Kidney glomerular epithelial cell (primary cell): ENCODE data around the gene LRP2.
"Not testable (repeated sequence)": the region's sequence is repeated elsewhere in the genome, so short reads cannot be mapped to it uniquely, and the experiment has no call there.

Experiments used
- DNase-seq: peaks from one replicate; lab custom pipeline; 2025; lab: John Stamatoyannopoulos, UW

LRP2 gene

DNA sequence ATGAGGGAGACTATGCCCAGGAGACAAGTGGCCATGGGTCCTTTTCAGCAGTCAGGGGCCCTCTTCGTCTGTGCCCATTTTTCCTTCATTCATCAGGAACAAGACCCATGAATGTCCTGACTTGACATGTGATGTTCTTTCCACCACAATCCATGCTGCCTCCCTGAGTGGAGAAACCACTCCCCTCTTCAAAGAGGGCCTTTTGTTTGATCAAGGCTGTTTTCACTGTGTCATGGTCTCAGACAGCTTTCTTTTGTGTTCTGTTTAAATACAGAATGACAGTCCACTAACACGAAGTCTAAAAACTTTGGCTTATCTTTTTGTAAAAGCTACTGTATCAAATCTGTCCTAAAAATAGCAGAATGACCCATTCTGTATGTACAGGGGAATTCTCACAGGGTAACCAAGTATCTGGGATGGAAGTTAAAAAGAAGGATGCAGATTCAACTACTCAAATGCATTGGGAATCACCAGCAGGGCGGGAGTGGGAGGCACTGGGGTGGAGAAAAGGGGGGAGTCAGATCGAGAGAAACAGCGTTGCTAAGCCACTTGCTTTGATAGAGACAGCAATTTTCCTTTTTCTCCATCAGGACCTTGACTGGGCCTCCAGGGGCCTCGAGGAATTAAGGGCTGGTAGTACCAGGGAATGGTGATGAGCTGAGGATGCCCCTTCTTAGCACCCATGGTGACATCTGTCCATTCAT is 13.9 kb downstream of the LRP2 start:
- DNase-seq, result no peak

GRCh38 chr2:169345486-169346437 is 16.6 kb downstream of the LRP2 start:
- peak; percentile 37 for DNase-seq

DNA sequence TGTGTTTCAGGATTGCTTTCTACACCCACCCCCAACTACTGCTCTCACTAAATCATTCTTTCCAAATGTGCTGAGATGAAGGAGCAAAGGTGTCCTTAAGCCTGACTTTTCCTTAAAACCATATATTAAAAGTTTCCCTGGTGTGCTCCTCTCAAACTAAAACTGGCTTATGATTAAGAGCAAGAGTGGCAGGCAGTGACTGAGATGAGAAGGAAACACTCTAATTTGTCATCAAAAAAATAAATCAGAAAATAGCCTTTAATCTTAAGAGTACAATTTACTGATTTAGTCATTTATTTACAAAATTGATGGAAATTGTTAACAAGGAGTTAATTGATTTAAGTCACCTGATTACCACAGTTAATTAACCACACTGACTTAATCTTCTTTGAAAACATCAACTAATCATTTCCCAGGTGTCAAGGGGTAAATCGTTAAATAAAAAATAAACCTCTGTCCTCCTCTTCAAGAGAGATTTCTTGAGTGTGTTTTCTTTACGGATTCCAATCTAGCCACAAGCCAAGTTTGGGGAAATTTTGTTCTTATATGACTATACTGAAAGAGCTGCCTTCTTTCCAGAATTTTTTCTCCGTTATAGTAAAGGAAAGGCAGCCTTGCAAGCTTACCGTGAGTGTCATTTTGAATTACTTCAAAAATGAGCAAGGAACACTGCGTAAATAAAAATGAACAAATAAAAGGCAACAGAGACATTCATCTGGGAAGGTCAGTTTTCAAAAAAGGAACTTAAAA is 17.4 kb downstream of the LRP2 start:
- DNase-seq, result no peak

DNA sequence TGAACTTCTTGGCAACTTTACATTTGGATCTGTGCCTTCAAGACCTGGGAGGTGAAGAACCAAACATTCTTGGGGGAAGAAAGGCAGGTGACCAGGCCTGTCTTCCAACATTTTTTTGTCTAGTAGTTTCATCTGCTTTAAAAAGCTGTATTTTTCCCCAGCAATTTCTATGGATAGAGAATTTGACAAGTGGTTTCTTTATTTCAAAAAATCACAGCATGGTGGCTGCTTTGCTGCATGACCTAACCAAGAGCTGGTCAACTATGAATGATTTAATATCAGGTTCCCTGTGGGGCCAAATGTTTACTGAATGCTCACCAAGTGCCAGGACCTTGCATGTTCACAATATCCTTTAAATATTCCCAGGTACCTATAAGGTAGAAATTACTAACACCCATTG is 19.1 kb downstream of the LRP2 start:
- no peak for DNase-seq

- no peak for DNase-seq
Observed at GRCh38 chr2:169339657-169340056, 22.7 kb downstream of the LRP2 start.

DNA sequence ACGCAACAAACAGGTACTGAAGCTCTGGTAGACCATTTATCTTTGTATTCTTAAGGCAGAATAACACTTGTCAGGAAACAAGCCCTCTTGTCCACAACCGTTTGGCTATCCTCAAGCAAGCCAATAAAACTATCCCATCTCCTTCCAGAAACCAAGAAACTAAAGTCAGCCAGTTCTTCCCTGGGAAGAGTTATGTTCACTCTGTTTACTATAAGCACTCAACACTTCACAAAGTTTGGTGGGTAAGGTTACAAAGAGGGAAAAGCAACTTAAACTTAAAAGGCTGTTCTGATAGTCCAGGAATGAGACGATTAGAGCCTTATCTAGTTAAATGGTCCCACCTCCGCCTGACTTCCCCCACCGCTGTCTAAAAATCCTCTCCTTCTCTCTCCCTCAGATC is 25.6 kb downstream of the LRP2 start:
- DNase-seq, result no peak

DNA sequence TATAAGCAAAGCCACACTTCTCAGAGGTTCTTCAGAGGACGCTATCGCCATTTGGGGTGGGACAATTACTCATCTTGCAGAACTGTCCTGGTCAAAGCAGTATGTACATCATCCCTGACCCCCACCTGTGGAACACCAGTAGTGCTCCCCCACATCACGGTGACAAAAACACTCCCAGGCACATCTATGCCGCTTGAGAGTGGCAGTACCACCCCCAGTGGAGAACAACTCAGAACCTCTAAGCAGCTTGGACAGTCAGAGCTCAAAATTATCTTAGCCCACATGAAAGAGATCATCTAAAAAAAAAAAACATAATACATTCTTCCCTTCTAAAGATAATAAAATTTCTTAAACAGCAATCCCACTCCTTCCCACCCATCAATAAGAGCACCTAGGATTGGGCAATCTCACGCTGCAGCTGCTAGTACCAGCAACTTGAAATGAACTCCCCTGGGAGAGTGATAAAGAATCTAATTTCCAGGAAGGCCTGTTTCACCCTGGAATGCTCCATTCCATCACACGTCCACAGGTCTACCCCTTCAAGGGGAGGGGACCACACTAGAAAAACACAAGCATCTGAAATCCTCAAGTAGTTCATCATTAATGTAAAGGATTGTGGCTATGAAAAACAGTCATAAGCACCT is 31.7 kb downstream of the LRP2 start:
- no peak for DNase-seq

DNA sequence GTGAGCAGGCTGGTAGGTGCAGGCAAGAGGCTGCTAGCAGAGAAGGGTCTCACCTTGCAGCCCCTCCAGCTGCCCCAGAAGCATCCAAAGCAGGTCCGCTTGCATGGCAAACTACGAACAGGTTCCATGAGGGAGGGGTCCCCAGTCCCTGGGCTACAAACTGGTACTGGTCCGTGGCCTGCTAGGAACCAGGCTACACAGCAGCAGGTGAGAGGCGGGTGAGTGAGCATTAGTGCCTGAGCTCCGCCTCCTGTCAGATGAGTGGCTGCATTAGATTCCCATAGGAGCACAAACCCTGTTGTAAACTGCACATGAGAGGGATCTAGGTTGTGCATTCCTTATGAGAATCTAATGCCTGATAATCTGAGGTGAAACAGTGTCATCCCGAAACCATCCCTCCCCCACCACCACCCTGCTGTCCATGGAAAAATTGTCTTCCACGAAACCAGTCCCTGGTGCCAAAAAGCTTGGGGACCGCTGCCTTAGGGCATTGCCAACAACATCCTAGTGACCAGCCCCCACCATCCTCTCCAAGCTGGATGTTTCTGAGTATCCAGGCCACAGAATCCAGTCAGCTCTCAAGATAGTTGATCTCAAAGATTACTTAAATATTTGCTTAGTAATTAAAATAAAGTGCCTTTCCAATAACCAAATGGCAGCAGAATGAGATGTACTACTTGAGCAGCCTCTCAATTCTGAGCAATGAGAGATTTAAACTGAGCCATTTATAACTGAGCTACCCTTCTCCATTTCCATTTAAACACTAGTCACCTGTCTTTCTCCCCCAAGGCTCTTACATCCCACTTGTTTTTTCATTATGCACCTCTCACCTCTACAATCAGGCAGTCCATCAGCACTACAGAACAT is 32.4 kb downstream of the LRP2 start:
- no peak for DNase-seq

DNA sequence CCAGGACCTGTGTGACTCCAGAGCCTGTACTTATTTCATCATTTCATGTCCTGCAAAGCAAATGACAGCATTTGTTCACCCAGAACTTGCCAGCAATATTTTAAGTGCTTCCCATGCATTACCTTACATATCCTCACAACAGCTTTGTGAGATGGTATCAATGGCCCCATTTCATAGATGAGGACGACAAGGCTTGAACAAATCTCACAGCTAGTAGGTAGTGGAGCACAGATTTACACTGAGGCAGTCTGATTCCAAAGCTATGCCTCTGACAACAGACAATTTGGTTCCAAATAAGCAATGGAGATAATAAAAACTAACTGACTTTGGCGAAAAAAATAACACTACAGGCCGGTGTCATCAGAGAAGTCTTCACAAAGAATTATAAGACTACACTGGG is 33.5 kb downstream of the LRP2 start:
- DNase-seq, result no peak

- not testable (repeated sequence) for DNase-seq
Observed at GRCh38 chr2:169327837-169328236, 34.5 kb downstream of the LRP2 start.

DNA sequence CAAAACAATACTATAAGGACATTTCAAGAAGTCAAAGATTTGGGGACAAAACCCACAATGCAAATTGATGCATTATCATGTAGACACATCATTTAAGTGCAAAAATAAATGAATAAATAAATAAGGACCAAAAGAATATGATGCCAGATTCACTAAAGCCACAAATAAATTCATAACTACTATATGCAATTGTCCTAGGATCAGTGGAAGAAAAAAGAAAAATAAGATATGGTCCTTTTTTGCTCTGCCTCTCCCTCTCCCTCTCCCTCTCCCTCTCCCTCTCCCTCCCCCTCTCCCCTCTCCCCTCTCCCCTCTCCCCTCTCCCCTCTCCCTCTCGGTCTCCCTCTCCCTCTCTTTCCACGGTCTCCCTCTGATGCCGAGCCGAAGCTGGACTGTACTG is 36.4 kb downstream of the LRP2 start:
- DNase-seq, result not testable (repeated sequence)

DNA sequence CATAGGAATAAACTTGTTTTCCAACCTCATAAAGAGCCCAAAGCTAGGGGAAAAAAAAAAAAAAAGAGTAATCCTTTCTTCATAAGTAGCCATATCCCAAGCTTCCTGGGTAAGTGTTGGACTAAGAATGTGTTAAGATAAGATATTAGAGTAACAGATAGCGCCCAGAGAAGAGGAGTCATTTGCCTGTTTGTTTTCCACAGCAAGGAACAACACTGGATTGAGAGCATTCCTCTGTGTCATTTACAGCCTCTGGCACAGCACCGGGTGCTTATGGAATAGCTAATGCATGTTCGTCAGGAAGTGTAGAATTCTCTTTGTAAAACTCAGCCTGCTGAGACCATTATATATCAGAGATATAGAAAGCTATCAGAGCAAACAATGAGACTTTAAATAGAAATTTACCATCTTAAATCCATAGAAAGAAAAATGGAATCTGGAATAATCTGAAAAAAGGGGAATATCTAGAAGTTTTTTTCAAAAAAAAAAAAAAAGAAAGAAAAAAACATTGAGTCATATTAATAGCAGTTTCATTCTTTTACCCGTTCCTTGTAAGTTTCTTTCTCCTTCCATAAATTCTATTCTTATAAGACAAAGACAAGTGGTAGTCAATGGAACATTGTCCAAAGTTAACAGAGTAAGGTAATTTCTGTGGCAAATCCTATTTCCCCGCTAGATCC is 37.6 kb downstream of the LRP2 start:
- DNase-seq, result no peak

- no peak for DNase-seq
Observed at GRCh38 chr2:169323841-169324240, 38.5 kb downstream of the LRP2 start.

- DNase-seq, result no peak
Observed at GRCh38 chr2:169320561-169320960, 41.8 kb downstream of the LRP2 start.

DNA sequence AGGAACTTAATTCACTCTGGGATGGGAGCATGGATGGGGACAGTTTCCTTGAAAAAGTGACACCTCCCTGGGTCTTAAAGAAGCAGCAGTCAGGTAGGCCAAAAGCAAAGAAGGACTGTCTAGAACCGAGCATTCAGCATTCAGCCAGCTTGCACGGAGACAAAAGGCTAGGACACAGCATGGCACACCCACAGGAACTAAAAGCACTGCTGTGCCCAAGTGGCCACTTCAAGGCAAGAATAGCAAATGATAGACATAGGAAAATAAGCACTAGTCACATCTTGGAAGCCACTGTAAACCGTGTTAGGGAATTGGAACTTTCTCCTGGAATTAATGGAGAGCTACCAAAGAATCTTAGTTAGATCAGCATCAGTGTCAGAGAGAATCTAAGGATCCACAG is 47.0 kb downstream of the LRP2 start:
- DNase-seq, result no peak

GRCh38 chr2:169308349-169308748 is 54.0 kb downstream of the LRP2 start:
- not testable (repeated sequence) for DNase-seq

- not testable (repeated sequence) for DNase-seq
Observed at GRCh38 chr2:169304689-169305088, 57.6 kb downstream of the LRP2 start.

DNA sequence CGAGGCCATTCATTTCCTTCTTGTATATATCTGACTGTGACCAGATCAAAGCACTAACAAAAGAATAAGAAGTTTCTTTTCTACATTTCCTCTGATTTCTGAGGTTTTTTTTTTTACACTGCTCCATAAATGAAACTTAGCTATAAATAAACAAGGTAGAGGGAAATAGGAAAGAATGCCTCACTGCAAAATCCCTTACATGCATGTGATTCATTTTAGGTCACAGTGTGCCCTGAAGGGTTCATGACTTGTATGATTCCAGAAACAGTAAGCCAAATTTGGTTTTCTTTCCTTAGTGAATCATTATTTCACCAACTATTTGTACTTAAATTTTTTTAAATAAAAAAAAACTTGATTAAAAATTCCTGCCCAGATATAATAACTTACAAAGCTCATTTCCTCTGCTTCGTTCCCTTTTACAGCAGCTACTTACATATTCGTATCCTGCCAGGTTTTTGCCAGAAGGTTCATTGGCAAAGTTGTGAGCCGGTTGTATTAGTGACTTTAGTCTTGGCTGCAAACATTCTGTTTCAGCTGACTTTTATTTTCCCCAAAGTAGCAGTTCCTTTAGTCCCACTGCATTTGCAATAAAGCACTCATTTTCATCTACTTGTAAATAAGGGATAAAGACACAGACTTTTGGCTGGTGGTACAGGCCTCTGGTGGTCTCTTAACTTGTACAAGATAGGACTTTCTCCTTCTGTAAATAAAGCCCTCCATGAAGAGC is 58.6 kb downstream of the LRP2 start:
- DNase-seq, result no peak

- no peak for DNase-seq
Observed at GRCh38 chr2:169302364-169302763, 60.0 kb downstream of the LRP2 start.
